Mesothelial cell of epicardium (in vitro differentiated cells): ENCODE results near the gene WDR1. TPM values are rescaled to one million over a fixed set of nuclear protein-coding genes. Genes with fewer than 3 reads are reported as not detected.

ENCODE experiments used
- DNase-seq, 2 experiments: peaks; one replicate each; pipeline ENCODE4 v3.0.0; 2021; ENCODE audit warnings: low spot score in 2 of 2; ENCODE audit not compliant: unreplicated experiment in 2 of 2
- H3K27ac Mint-ChIP-seq: 2 replicates; pipeline ENCODE4 v1.8.0; 2021; ENCODE audit warnings: mixed read lengths
- H3K27me3 Mint-ChIP-seq: 2 replicates; pipeline ENCODE4 v1.8.0; 2021; ENCODE audit warnings: low read depth, mixed read lengths
- H3K36me3 Mint-ChIP-seq: 2 replicates; pipeline ENCODE4 v1.8.0; 2021; ENCODE audit warnings: mixed read lengths
- H3K4me1 Mint-ChIP-seq: 2 replicates; pipeline ENCODE4 v1.8.0; 2021; ENCODE audit warnings: mixed read lengths
- H3K4me3 Mint-ChIP-seq: 2 replicates; pipeline ENCODE4 v1.8.0; 2021; ENCODE audit warnings: mild to moderate bottlenecking, moderate library complexity, mixed read lengths
- H3K9me3 Mint-ChIP-seq: 2 replicates; pipeline ENCODE4 v1.8.0; 2021; ENCODE audit warnings: mixed read lengths
- microRNA-seq: library from miRNA; unstranded; fragments of <30 nt; microRNA quantifications from one replicate; pipeline ENCODE4 v1.2.0, GENCODE V29; 2021; ENCODE audit warnings: inconsistent platforms, mixed read lengths
- total RNA-seq: library from RNA; stranded (reverse); gene quantifications from 3 replicates; pipeline ENCODE4 v1.2.1, GENCODE V29; 2021
- TF ChIP-seq, protein P1 (sequence below): fragments of 200-600 bp; sonication (generic); IDR thresholded peaks from one replicate; pipeline ENCODE4 v1.5.0; 2021; ENCODE audit warnings: antibody characterized with exemption; ENCODE audit not compliant: unreplicated experiment

The WDR1 gene
- total RNA-seq, 1 donor from 2014 or later: 229 TPM

DNA sequence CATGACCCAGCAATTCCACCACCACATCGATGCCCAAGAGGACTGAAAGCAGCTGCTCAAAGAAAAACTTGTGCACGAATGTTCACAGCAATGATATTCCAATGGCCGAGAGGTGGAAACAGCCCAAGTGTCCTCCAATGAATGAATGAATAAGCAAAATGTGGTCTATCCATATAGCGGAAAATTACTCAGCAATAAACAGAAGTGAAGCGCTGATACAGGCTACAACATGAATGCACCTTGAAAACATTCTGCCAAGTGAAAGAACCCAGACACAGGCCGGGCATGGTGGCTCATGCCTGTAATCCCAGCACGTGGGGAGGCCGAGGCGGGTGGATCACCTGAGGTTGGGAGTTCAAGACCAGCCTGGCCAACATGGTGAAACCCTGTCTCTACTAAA, 90.1 kb downstream of the WDR1 start:
- DNase-seq: no peak
- H3K27me3 Mint-ChIP-seq: no peaks in the 10 kb centered on the region
- no peak overlapping the region for H3K27ac Mint-ChIP-seq
- no peak overlapping the region for H3K4me3 Mint-ChIP-seq
- no peaks in the 10 kb centered on the region for H3K36me3 Mint-ChIP-seq
- H3K9me3 Mint-ChIP-seq: no peaks in the 10 kb centered on the region
- H3K4me1 Mint-ChIP-seq: peaks cover 29% of the 10 kb centered on the region
- TF ChIP-seq, protein P1, sequence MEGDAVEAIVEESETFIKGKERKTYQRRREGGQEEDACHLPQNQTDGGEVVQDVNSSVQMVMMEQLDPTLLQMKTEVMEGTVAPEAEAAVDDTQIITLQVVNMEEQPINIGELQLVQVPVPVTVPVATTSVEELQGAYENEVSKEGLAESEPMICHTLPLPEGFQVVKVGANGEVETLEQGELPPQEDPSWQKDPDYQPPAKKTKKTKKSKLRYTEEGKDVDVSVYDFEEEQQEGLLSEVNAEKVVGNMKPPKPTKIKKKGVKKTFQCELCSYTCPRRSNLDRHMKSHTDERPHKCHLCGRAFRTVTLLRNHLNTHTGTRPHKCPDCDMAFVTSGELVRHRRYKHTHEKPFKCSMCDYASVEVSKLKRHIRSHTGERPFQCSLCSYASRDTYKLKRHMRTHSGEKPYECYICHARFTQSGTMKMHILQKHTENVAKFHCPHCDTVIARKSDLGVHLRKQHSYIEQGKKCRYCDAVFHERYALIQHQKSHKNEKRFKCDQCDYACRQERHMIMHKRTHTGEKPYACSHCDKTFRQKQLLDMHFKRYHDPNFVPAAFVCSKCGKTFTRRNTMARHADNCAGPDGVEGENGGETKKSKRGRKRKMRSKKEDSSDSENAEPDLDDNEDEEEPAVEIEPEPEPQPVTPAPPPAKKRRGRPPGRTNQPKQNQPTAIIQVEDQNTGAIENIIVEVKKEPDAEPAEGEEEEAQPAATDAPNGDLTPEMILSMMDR: no peak

GRCh38 chr4:10025230-10025806, 91.3 kb downstream of the WDR1 start:
- Mint-ChIP-seq H3K27ac (no peak overlapping the region), H3K4me1 (peaks cover 22% of the 10 kb centered on the region), H3K27me3 (no peaks in the 10 kb centered on the region), H3K36me3 (no peaks in the 10 kb centered on the region), H3K9me3 (no peaks in the 10 kb centered on the region), H3K4me3 (no peak overlapping the region)
- no peak for DNase-seq
- TF ChIP-seq, protein P1: no peak

Small RNA genes lying within 50 kb of the gene (microRNA-seq; reads per million reads assigned to microRNA genes)
- gene MIR3138: 0.88 reads per million

Other genes starting within 250 kb of the WDR1 start
- 4.8 to 5.1 TPM (median 5.0 TPM) in 3 replicates for gene SLC2A9, start 95.3 kb downstream of the WDR1 start, total RNA-seq